Left forelimb (tissue), 1 donor: ENCODE measurements around the gene CCDC169.
"Not testable (repeated sequence)": the region's sequence is repeated elsewhere in the genome, so short reads cannot be mapped to it uniquely, and the experiment has no call there.

Experiments used
- DNase-seq: peaks from one replicate; pipeline ENCODE4 v3.0.0-alpha.2; 2018; ENCODE audit warnings: low spot score

Gene CCDC169

DNA sequence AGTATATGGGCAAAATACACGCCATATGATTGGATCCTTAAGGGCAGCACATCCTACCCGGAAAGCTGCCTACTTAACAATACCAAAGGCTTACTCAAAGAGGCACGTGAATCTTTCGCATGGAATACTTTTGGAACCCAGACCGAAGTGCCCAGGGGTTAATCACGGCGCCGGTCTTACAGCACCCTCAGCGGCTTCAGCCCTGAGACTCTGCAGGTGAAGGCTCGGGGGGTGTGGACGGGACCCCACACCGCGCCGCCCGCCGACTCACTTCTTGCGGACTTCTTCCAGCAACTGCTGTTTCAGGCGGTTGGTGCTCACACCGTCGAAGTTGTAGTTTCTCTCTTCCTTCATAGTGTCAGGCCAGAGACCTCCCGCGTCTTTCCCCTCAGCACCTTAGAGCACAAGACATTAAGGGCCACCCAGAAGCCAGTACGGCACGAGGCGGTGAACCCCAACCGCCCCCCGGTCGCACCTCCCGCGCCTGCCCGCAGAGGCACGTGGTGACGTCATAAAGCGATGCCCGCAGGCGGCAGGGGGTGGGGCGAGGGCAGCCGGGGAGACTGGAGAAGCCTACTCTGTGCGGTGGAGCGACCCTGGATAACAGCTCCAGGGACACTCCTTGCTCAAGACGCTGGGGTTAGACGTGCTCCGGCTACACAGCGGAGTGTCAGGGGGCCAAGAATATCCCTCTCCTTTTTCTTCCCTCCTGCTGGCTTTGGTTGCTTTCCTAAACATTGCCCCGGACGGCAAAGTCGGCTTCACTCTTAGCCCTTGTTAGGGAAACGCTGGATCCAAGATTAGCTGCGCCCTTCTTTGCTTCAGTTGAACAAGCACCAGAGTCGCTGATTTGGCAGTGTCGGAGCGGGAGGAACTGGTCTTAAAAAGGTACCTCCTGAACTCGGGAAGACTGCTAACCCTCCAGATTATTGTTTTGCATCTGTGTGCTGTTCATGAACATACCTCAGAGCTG, at the start of gene CCDC169:
Gene CCDC169, minus strand, starts transcription at position 449 of the 973 bp plus-strand sequence. Its CDS starts 95 bp downstream, at position 354.
- DNase-seq = peak; percentile 79

DNA sequence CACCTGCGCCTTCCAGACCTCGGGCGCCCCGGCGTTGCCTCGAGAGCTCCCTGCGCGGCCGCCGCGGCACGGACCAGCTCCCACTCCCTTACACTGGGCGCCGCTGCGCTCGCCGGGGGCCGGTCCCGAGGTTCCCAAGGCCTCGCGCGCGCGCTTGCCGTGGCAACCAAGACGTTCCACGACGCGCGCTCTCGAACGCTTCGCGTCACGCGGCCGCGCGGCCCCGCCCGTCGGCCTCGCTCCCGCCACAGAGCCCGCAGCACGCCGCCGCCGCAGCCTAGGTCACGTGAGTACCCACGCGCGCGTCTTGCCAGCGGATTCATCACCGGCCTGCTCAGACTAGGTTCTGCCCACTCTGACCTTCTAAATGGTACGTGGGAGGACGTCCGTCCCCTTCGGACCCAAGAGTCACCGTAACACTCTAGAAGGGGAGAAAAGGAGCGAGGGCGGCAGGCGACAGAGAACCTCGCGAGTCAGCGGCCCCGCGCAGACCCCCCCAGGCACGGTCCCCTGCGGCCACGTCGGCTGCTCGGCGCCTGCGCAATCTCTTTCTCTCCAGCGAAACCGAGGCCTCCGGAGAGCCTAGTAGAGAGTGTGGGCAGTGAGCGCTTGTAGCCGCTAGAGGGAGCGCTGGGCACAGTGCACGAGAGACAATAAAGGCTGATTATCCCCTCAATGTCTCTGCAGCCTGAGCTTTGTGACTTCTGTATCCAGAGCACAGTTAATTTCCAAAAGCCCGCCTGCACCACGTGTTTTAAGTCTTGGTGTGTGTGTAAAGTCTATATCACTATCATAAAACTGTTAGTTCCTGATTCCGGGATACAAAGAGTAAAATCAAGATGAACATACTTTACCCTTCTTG, 48.8 kb upstream of the CCDC169 start, which contains the start of gene SPART:
Gene SPART, minus strand, starts transcription at position 173 of the 862 bp plus-strand sequence. CDS start 10,564 bp downstream, outside the sequence.
- peak; percentile 93 for DNase-seq

DNA sequence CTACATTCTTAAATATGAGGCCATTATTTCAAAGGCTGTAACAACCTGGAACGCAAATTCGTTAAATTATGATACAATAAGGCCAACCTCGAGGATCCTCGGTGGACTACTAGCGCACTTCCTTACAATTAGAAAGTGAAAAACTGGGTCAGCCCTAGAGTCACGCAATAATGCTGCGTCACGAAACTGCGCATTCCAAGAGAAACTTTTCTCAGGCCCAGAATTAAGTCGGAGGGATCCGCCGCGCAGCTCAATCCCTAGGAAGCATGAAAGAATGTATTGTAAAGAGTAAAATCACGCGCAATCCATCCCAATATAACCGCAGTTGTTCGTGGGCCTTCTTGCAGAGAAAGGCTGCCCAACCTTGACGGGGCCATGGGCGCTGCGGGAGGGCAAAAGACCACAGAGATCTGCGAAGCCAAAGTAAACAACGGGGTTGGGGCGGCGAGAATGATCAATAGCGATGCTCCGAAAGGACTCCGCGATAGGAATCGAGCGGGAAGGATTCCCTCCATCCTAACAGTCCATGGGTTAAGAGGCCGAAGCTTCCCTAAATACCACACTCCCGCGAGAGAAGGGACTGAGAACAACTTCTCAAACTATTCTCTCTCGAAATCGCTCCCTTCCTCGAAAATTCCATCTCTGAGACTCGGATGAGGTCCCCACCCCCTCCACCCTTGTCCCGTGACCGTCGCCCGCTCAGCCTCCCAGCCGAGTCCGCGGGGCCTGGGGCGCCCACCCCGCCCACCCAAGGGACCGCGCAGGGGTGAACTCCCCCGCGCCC, 48.0 kb upstream of the CCDC169 start:
- peak; percentile 82 for DNase-seq

DNA sequence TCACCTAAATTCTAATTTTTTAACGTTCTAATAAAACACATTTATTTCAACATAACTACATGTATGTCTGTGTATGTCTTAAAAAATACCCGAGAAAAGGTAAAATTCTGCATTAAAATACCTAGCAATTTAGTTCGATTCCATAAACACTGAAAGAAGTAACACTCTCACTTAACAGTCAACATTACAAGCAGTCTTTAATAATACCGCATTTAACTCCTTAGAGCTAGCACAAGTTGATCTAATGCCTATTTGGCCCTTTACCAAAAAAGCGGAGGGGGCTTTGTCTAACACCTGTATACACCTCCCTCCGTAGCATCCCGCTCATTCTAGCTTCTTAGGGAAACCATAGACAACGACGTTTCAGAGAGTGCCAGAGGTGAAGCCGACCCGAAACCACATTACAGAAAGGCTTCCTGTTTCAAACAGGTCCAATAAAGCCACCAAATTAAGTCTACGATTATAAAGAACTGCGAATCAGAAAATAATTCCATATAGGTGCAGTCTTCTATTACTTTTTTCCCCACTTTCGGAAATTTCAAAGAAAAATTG, 47.3 kb upstream of the CCDC169 start:
- no peak for DNase-seq

DNA sequence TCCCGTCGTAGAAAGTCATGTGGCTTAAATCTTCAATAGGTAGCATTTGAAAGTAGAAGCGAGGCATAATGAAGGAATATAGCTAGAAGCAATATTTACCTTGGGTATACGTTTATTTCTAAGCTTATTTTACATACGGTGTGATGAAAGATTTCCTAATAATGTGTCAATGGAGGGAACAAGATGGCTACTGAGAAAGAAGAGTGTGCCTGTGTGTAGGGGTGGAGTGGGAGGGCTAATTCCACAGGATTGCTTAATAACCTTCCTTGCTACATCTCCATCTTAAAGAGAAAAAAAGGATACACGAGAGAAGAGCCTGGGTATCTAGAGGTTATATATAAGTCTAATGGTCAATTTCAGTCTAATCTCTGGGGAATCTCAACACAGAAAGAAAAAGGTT, 46.6 kb upstream of the CCDC169 start:
- no peak for DNase-seq

DNA sequence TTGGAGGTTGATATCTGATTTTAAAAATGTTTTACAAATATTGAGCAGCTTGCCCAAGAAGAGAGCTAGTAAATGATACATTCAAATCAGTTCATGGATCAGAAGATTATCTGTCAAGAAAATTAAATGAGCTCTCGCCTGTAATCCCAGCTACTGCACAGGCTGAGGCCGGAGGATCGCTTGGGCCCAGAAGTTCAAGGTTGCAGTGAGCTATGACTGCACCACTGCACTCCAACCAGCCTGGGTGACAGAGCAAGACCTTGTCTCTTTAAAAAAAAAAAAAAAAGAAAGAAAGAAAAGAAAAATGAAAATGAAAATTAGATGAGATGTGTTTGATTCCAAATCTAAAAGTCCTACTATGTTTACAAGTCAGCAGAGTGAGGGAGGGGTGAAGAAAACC, 46.2 kb upstream of the CCDC169 start:
- DNase-seq = no peak

DNA sequence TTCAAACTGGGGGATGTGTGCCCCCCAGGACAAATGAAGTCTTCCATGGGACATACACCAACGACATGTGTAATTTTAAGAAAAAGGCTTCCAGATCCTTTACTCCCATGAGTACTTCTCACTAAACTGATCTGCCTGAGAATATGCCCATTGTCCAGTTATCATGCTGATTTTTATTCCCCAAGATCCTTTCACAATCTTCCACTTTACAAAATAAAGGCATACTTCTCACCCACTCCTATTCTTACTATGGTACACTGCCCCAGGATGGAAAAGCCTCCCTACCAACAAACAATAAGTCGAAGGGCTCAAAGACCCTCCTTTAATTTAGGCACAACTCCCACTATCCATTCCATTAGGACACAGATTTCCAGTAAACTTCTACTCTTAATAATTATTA, 45.1 kb upstream of the CCDC169 start:
- DNase-seq = no peak

DNA sequence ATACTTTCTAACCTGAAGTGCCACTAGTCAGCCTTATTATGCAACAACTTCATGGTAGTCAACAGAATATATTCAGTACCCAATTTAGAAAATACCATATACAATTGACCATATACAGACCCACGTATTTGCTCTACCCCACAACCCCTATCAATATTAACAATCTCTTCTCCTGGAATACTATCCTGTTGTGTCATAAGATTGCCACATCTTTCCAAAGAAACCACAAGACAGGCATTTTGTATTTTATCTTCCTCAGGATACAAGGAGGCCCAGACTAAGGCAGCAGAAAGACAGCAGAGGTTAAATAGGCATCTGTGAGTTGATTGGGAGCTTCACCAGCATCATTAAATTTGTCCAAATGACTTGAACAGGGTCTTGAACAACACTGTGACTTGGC, 44.1 kb upstream of the CCDC169 start:
- DNase-seq = no peak

DNA sequence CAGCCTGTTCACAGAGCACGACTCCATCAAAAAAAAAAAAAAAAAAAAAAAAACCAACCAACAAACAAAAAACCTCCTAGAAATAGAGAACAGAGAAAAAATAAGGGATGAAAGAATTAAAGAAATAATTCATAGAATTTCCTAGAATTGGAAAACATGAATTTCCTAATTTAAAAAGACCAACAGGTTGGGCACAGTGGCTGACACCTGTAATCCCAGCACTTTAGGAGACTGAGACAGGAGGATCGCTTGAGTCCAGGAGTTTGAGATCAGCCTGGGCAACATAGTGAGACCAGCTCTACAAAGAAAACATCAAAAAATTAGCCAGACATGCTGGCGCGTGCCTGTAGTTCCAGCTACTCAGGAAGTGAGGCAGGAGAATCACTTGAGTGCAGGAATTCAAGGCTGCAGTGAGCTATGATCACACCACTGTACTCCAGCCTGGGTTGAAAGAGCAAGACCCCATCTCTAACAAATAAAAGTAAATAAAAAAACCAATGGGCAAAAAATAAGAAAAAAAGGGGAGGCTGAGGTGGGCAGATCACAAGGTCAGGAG, 42.1 kb upstream of the CCDC169 start:
- DNase-seq = no peak

DNA sequence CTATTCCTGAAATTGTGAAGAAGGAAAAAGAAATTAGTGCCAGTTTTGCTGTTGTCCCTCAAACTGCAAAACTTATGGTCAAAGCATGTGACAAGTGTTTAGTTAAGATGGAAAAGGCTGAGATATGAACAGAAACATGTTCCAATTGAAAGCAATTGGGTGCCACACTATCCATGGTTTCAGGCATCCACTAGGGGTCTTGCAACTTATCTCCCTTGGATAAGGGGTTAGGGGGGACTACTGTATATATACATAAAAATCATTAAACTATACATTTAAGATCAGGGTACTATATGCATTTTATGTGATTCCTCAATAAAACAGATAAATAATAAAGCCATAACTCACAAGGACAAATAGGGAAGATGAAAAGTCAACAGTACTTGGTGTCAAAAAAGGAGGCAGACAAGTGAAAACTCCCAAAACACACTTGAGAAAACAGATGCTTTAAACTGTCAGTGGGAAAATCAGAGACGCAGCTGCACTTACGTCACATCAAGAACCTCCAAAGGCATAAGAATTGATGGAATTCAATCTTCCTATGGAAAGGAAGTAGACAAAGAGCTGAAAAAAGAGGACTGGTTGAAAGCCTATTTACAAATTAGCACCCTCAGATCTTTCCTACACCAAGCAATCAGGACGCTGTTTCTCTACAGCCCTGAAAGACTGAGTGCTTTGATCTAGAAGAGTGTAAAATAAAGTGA, 40.5 kb upstream of the CCDC169 start:
- DNase-seq = no peak

DNA sequence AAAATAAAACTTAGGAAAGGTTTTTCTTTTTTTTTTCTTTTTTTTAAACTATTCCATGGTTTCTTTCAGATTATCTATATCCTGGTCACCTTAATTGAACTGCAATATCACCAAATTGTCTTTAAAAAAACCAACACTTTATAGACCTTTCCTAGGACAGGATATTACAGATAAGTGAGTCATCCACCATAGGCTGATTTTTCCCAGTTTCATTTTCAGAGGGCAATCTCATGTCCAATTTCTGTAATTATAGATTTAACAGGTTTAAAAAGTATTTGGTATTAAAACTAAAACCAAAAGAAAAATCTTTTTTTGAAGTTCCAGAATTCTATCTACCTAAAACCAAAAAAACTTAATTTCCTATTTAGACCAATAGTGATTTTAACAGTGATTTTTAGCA, 35.4 kb upstream of the CCDC169 start:
- DNase-seq = no peak

DNA sequence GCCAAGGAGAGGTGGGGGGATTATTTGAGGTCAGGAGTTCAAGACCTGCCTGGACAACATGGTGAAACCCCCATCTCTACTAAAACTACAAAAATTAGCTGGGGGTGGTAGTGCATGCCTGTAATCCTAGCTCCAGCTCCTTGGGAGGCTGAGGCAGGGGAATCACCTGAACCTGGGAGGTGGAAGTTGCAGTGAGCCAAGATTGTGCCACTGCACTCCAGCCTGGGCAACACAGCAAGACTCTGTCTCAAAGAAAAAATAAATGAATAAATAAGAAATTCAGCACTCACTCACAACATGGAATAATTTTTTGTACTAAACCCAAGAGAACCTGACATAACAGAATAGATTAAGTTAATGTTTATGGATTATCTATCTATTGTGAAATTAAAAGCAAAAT, 34.6 kb upstream of the CCDC169 start:
- DNase-seq = not testable (repeated sequence)

DNA sequence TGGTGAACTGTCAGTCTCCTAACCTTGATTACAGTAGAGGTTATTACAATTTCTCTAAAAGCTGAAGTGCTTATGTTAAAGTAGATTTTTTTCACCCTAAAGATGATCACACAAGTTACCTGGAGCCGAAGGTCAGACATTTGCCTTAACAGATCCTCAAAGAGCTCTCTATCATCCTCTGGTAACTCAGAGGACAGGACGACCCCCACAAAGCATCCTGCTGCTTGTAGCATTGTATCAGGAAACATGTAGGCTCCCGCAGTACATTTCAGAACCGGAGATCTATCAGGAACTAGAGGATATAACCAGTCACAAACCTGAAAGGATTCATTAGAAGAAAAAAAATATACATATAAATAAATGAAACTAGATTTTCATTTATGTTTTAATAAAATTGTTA, 33.7 kb upstream of the CCDC169 start:
- no peak for DNase-seq

DNA sequence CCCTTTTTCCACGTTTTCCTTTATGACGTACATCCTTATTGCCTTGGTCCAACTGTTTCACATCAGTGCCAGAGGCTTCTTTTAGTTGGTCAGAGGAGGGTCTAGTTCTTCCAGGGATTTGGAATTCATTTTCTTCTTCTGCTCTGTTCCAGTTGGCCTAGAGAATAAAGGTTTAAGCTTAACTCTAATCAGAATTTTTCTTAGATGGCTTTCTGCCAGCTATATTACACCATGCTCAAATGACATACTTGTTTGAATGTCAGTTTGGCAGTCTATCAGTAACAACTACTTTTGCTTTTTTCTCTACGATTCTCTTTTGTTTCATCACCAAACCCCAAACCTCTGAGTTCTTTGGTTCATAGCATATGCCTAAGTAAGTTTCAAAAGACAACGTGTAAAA, 31.7 kb upstream of the CCDC169 start:
- DNase-seq = no peak

DNA sequence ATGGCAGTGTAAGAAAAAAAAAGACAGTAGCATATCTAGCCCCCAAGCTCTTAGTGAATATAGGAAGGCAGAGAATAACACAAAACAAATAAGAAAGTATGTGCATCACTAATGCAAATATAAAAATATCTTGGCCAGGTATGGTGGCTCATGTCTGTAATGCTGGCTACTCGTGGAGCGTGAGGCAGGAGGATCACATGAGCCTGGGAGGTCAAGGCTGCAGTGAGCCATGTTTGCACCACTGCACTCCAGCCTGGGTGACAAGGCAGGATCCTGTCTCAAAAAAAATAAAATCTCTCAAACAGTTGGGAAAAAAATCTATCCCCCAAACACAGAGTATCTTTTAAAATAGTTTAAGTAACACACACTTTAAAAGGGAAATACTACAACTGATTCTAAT, 31.2 kb upstream of the CCDC169 start:
- DNase-seq = no peak

DNA sequence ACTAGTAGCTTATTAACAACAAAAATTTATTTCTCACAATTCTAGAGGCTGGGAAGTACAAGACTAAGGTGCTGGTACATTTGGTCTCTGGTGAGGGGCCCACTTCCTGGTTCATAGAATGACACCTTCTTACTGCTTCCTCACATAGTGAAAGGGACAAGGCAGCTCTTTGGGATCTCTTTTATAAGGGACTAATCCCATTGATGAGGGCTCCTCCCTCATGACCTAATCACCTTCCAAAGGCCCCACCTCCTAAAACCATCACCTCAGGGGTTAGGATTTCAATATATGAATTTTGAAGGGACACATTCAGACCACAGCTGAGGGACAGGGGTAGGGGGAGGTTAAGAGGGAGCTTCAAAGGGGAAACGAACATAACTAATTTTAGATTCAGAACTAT, 28.3 kb upstream of the CCDC169 start:
- DNase-seq = no peak

DNA sequence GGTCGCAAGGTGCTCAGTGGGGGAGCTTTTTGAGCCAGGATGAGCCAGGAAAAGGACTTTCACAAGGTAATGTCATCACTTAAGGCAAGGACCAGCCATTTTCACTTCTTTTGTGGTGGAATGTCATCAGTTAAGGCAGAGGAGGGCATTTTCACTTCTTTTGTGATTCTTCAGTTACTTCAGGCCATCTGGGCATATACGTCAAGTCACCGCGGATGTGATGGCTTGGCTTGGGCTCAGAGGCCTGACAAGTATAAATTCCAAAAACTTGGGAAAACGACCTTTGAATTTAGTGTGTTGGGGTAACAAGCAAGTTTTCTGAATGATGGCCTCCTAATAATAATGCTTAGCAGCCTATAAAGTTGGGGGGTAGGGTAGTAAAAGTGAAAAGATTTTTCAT, 27.3 kb upstream of the CCDC169 start:
- DNase-seq = not testable (repeated sequence)

DNA sequence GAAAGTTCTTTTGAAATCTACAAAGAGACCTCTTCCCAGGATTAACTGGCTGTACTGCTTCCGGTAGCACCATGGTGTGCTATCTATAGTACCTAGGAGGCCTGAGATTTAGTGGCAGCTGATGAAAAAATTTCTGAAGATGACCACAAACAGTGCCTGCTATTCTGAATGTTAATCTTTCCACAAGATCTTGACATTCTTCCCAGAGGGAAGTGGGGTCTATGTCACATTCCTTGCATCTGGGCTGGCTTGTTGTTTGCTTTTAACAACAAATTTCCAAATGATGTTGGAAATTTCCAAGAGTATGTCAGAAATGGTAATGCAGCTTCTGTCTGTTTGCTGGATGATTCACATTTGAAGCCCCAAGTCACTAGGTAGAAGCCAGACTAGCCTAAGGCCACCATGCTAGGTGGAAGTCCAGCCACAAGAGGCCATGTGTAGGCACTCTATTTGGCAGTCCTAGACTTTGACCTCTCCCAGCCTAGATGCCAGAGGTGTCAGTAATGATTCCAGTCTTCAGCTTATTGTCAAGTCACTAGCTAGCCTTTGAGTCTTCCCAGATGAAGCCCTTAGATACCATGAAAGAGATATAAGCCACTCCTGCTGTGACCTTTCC, 26.4 kb upstream of the CCDC169 start:
- DNase-seq = no peak

DNA sequence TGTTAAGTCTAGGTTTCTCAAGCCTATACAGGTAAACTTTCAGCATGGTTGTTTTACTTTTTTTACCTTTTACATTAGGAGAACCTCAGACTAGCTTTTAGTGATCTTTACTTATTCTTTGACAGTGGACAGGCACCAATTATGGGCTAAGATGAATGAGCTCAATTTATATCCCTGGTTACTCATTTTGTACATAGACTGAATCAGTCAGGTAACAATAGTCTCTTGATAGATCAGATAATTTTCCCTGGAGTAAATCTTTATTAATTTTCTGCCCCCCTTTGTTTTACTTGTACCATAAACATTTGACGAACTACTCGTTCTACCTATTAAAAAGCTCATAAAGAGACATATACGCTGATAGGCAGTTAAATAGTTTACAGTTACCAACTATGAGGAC, 25.8 kb upstream of the CCDC169 start:
- no peak for DNase-seq

DNA sequence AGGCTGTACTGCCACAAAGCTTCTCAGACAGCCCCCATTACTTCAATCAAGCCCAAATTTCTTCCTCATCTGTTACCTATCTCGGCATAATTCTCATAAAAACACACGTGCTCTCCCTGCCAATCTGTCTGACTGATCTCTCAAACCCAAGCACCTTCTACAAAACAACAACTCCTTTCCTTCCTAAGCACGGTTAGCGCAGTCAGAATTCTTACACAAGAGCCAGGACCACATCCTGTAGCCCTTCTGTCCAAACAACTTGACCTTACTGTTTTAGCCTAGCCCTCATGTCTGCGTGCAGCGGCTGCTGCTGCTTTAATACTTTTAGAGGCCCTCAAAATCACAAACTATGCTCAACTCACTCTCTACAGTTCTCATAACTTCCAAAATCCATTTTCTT, 22.2 kb upstream of the CCDC169 start:
- DNase-seq = not testable (repeated sequence)
